HG03342 (cell line): Measurements from ENCODE around the gene EFCAB9.
"Not testable (repeated sequence)": the region's sequence is repeated elsewhere in the genome, so short reads cannot be mapped to it uniquely, and the experiment has no call there.

Source experiments
- ATAC-seq: cut with Tn5 transposase; IDR thresholded peaks from one replicate; pipeline ENCODE4 v1.9.1; 2021; ENCODE audit warnings: mild to moderate bottlenecking, moderate library complexity; ENCODE audit not compliant: unreplicated experiment

EFCAB9 gene

DNA sequence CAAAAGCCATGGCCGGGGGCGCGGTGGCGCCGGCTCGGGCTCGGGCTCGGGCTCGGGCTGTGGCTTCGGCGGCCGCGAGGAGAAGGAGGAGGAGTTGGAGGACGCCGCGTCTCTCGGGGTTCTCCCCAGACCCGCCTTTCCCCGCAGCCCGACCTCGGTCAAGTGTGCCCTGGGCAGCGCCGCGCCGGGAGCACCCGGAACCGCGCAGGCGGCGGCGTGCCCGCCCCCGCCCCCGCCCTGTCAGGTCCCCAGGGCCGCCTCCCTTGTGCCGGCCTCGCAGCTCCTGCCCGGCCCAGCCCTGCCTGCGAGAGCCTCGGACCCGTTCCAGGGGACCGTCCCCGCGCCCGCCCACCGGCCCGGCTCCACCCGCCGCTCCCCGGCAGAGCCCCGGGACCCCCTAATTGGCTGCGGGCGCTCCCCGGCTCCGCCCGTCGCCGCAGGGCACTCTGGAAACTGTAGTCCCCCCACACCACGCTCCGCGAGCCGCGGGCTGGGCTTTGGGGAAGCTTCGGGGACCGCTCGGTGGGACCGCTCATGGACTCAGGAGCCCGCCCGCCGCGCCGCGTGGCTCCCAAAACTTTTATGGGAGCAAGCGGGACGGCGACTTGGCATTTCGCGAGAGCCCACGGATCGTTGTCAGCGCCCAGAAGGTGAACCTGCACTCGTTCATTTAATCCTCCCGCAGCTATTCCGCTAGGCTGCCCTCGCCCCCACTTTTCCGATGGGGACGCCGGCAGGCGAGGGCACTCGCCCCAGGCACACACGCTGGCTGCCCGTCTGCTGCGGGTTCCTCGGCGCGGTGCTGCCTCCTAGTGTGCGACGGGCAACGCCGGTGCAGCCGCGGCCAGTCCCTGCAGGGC, 5.7 kb upstream of the EFCAB9 start, which contains the start of gene STK10:
Gene STK10, minus strand, starts transcription at position 192 of the 860 bp plus-strand sequence. Its CDS starts 182 bp downstream, at position 10.
- peak; percentile 68 for ATAC-seq

DNA sequence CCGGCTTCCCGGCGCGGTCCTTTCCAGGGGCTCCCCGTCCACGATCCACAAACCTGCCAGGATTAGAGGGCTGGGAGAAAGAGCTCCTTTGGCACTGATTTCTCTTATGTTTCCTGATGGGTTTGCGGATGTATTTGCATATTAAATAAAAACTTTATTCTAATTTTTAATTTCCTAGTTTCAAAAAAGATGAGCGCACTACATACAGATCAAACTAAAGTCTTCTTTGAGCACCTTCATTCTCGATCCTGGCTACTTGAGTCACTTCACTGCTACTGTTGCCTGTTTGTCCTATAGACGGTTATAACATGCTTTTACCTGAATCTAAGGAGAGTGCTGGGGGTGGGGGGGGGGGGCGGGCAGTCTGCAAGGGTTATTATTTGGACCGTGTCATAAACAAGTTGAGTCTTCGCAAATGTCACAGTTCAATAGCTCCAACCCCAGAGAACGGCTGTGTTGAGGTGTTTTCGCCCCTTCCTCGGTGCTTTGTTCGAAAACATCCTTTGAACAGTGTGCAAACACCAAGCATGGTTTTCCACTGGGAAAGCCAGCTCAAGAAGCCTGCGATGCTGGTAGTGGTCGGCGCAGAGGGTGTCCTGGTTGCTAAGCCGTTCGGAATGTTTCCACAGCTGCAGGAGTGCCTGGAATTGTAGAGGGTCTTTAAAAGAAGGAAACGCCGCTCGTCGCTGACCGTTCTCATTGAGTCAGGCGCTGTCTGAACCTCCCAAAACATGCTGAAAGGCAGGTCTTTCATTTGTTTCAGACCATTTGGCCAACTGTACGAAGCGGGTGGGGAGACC, 4.9 kb upstream of the EFCAB9 start:
- ATAC-seq, result no peak

DNA sequence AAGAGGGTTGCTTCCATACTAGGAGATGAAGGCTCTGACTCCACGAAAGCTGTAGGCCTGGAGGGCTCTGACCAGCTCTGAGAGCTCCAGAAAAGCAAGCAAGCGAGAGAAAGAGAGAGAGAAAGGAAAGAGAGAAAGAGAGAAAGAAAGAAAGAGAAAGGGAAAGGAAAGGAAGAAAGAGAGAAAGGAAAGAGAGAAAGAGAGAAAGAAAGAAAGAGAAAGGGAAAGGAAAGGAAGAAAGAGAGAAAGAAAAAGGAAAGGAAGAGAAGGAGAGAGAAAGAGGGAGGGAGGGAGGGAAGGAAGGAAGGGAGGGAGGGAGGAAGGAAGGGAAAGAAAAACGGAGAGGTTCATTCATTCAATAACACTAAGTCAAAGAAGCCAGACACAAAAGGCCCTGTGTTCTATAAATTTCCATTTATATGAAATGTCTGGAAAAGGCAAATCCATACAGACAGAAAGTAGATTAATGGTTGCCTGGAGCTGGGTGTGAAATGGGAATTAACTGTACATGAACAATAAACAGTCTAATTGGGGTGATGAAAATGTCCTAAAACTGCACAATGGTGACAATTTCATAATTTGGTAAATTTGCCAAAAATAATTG, 4.2 kb upstream of the EFCAB9 start:
- no peak for ATAC-seq

DNA sequence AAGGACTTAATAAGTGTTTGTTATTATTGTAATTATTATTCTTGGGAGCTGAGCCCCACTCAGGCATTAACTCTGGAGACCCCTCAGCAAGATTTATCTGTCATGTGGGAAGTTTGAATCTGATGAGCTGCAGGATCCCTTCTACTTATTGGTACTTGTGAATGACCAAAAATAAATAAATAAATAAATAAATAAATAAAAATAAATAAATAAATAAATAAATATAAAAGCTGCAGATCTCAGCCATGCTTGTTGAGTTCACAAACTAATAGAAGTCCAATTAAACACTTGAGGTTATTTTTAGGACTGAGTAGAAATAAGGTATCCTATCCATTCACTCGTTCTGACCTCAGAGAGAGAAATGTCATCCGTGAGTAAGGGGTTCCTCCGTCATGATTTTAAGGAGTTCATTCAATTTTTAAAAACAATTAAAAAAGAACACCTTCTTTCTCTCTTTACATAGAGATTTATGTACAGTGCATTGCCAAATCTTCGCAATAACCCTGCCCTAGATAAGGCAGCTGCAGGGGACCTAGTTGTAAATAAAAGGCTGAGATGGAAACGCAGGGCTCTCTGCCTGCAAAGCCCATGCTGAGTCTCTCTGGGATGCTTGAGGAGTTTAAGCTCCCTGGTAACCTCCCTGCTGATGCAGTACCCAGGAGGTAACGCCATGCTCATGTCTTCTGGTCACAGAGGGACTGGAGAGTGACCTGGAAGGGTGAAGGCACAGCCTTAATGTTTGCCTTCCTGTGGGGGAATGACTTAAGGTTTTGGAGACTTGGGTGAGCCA, 1.2 kb downstream of the EFCAB9 start:
- ATAC-seq, result no peak

DNA sequence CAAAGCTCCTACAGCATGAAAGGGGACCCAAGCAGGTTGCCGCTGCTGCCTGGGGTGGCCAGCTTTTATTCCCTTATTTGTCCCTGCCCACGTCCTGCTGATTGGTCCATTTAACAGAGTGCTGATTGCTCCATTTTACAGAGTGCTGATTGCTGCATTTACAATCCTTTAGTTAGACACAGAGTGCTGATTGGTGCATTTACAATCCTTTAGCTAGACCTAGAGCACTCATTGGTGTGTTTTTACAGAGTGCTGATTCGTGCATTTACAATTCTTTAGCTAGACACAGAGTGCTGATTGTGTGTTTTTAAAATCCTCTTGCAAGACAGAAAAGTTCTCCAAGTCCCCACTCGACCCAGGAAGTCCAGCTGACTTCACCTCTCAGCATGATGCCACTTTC, 3.8 kb downstream of the EFCAB9 start:
- not testable (repeated sequence) for ATAC-seq

DNA sequence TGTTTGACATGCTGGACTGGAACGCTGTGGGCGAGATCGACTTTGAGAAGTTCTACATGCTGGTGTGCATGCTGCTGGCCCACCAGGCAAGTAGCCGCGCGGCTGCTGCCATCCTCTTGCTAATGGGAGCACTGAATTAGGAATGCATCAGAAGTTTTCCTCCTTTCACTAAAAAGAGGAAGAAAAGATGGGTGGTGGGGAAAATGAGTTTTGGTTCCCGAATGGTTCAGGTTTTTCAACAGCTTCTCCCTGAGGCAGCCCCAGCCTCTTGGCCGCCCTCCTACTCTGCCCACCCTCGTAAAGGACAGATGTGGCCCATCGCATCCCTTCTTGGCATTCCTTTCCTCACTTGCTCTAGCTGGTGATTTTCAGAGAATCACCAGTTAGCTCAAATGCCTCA, 5.5 kb downstream of the EFCAB9 start:
- ATAC-seq, result no peak

DNA sequence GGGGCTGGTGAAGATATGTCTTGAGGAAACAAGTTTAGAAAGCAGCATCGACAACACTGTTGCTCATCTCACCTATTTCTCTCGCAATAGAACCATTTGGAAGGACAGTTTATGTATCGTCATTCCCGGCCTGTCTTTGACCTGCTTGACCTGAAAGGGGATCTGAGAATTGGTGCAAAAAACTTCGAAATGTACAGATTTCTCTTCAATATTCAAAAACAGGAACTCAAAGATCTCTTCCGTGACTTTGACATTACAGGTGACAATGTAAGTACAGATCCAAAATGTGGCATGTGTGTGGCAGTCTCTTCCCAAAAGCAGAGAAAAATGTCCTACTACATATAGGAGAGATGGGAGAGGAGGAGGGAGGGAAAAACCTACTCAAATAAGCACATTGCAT, 6.5 kb downstream of the EFCAB9 start:
- ATAC-seq, result no peak

DNA sequence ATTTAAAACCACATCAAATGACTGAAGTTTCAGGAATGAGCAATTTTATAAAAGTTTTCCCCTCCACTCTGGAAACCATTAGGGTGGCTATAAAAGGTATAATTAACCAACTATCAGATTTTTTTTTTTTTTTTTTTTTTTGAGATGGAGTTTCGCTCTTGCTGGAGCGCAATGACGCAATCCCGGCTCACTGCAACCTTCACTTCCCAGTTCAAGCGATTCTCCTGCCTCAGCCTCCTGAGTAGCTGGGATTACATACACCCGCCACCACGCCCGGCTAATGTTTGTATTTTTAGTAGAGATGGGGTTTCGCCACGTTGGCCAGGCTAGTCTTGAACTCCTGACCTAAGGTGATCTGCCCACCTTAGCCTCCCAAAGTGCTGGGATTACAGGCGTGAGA, 12.0 kb downstream of the EFCAB9 start:
- ATAC-seq, result not testable (repeated sequence)

DNA sequence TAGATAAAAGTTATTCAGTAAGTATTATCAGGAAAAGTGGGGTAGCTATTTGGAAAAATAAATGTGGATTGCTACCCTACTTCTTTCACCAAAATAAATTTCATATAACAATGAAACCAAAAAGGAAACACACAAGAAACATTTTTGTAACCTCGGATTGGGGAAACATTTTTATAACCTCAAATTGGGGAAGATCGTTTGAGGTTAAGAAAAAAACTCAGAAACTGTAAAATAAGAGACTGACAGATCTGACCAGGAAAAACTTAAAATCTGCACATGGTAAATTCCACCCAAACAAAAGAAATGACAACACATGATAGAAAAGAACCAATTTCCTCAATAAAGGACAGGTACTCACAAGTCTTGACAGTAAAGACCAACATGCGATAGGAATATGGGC, 13.5 kb downstream of the EFCAB9 start:
- ATAC-seq, result no peak

DNA sequence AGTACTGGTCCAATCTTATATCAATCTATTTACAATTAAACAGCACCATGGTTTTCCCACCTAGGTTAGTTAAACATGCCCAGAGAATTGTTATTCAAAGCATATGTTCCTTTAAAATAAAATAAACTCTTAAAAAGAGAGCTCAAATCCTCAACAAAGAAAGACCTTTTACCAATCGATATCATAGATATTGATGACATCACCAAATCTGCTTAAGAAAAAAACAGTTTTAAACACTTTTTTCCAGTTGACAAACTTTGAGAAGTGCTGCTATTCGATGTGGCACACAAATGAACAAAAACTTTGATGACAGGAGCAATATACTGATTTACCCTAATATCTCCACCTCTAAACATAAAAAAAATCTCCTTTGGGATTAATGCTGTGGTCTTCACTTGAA, 15.7 kb downstream of the EFCAB9 start:
- no peak for ATAC-seq

DNA sequence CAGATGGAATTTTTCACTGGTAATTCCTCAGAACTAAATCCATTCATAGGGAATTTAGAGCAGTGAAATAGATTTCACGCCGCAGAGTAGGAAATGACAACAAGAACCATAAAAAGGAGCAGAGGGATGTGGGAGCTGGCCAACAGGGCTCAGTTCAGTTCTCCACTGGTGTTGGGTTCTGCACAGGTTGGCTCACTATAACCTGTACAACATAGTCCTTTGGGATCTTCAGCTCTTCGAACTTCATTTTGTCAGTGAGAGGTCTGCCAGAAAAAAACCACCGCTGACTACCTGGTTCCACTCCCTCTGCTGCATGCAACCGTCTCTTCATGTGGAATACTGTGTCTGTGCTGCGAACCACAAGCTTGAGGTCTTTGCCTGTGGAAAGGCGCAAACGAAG, 17.7 kb downstream of the EFCAB9 start:
- ATAC-seq, result no peak

DNA sequence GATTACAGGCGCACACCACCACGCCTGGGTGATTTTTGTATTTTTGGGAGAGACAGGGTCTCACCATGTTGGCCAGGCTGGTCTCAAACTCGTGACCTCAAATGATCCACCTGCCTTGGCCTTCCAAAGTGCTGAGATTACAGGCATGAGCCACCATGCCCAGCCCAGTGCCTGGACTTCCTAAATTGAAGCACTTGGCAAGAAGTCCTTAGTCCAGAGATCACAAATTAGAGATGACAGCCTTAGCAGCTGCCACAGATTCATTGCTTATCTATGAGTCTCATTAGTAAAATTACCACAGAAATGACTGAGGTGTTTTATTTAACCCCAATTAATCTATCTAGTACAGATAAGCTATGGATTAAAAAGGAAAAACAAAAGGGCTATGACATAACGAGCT, 19.2 kb downstream of the EFCAB9 start:
- ATAC-seq, result no peak

DNA sequence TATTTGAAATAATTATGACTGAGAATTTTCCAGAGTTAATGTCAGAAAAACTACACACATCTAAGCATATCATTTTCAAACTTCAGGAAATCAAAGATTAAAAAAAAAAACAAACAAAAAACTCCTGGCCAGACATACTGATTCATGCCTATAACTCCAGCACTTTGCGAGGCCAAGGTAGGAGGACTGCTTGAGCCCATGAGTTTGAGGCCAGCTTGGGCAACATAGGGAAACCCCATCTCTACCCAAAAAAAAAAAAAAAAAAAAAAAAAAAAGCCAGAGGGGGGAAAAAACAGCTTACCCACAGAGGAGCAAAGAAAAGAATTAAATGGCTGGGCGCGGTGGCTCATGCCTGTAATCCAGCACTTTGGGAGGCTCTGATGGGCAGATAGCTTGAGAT, 22.4 kb downstream of the EFCAB9 start:
- ATAC-seq, result no peak

DNA sequence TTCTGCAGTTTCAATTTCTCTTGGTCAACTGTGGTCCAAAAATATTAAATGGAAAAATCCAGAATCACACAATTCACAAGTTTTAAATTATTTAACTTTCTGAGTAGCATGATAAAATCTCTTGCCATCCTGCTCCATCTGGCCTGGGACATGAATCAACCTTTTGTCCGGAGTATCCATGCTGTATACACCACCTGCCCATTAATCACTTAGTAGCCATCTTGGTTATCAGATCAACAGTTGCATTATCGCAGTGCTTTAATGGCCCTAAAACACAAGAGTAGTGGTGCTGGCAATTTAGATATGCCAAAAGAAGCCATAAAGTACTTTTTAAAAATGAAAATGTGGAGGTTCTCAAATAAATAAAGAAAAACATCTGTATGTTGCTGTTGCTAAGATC, 25.3 kb downstream of the EFCAB9 start:
- ATAC-seq, result no peak

DNA sequence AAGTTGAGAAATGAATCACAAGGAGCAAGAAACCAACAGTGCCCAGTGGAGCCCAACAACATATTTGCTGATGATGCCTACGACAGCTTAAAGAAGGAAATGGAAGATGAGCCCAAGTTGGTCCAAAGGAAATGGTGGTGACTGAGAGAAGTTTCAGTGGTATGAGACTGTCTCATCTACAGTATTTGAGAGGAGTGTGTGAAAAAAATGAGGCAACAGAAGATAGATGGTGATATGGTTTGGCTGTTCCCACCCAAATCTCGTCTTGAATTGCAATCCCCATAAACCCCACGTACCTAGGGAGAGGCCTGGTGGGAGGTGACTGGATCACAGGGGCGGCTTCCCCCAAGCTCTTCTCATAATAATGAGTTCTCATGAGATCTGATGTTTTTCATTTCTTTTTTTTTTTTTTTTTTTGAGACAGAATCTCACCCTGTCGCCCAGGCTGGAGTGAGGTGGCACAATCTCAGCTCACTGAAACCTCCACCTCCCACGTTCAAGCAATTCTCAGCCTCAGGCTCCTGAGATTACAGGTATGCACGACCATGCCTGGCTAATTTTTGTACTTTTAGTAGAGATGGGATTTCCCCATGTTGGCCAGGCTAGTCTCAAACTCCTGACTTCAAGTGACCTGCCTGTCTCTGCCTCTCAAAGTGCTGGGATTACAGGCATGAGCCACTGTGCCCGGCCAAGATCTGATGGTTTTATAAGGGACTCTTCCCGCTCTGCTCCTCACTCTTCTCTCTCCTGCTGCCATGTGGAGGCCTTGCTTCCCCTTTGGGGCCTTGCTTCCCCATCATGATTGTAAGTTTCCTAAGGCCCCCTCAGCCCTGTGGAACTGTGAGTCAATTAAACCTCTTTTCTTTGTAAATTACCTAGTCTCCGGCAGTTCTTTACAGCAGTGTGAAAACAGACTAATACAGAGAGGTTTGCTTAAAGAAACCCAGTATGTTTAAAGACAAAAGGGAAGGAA, 30.2 kb downstream of the EFCAB9 start:
- peak; percentile 60 for ATAC-seq

DNA sequence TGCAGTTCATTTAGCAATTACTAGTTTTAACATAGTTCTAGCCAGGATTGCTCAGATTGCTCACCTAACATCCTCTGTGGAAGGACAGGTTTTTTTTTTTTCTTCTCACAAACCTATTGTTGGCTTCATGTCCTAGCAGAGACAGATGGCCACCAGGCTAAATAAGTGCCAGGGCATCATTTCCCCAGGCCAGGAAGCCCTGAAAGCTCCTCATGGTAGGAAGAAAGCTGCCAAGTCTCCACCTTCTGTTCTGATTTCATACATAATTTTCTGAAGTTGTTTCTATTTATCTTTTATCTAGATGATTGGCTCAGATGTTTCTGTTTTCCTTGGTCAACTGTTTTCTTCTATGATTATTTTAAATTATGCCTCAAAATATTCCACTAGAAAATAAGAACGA, 31.0 kb downstream of the EFCAB9 start:
- no peak for ATAC-seq

DNA sequence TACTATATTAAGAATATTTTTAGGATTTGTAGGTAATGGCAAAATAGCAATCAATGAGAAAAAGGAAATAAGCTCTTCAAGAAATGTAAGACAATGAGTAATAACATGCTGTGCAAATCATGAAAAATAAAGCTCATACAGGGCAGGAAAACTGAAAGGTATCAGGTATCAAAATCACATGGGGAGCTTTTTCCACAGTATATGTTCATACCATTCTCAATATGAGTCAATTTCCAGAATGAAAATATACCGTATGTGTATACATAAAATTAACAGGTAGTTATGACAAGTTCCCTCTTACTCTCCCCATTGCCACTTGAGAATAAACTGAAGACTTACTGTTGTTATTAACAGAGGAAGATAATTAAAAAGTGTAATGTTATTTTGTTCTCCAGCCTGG, 35.9 kb downstream of the EFCAB9 start:
- no peak for ATAC-seq

DNA sequence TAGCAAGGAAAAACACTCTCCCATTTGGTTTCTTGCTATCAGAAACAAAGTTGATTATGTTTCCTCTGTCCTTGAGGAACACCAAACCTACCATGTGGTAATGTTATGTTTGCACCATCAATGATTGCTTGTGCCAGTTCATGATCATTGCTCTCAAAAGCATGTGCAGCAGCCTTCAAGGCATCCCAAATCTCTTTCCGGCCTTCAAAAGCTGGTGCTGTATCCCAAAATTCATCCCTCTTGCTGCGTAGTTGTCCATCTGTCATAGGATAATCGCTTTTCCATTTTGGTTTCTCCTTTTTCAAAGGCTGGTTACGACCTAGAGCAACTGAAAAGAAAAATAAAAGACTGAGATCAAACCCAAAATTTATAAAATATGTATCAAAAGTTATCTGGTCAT, 40.1 kb downstream of the EFCAB9 start:
- ATAC-seq, result no peak

DNA sequence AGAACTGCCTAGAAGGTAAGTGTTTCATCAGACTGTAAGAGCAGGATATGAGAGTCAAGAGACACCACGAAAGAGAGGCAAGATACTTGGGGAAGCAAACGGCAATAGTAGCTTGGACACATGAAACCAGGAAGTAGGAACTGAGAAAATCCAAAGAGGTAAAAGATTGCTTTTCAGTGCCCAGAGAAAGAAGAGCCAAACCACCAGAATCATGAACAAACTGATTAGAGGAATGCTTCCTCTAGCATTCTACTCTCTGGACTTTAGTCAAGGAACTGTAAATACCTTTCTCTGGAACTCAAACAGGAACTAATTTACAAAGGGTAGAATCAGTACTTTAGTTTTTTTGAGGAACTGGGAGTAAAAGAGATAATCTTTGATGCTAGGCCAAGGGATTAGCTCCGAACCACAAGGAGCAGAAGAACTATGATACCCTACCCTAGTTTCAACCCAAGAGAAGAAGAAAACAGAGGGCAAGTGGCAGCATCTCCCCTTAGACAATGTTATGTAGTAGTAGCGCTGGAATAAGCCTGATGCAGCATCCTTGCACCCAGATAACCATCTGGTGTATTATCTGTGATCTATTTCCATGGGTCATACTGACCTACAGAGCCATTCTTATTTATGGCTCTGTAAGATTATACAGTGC, 41.3 kb downstream of the EFCAB9 start:
- no peak for ATAC-seq
